Uterus (tissue), 2 donors: Measurements from ENCODE around the gene TSEN15.

ENCODE experiments used
- CTCF ChIP-seq, 4 experiments: fragments of 200-600 bp in 2 of 4; fragments of 450-650 bp in 2 of 4; sonication (generic) in 2 of 4; IDR thresholded peaks; one replicate each; pipeline ENCODE4 v1.5.1; 2016 to 2019; ENCODE audit warnings: antibody characterized with exemption in 4 of 4, mild to moderate bottlenecking in 2 of 4, moderate library complexity in 1 of 4
- POLR2A ChIP-seq, 2 donors: fragments of 450-650 bp; IDR thresholded peaks; one replicate each; pipeline ENCODE4 v1.6.1; 2016; ENCODE audit warnings: antibody characterized with exemption in 2 of 2, mild to moderate bottlenecking in 1 of 2, moderate library complexity in 1 of 2

GRCh38 chr1:184078564-184079249, 27.2 kb downstream of the TSEN15 start:
- TF ChIP-seq CTCF (IDR thresholded peaks at IDR 0.05): no peak
- TF ChIP-seq POLR2A (IDR thresholded peaks at IDR 0.05): no peak
